Lower leg skin (tissue), 3 donors: ENCODE data around the gene TTC7B.

Experiments
- POLR2A ChIP-seq, 2 donors: fragments of 450-650 bp; IDR thresholded peaks; one replicate each; pipeline ENCODE4 v1.6.1; 2016 to 2017; ENCODE audit warnings: antibody characterized with exemption in 2 of 2, mild to moderate bottlenecking in 1 of 2, moderate library complexity in 1 of 2
- TF ChIP-seq, protein P1 (sequence below), 3 donors: fragments of 450-650 bp; IDR thresholded peaks; one replicate each; pipeline ENCODE4 v1.5.1; 2016; ENCODE audit warnings: antibody characterized with exemption in 3 of 3, mild to moderate bottlenecking in 3 of 3, moderate library complexity in 2 of 3

DNA sequence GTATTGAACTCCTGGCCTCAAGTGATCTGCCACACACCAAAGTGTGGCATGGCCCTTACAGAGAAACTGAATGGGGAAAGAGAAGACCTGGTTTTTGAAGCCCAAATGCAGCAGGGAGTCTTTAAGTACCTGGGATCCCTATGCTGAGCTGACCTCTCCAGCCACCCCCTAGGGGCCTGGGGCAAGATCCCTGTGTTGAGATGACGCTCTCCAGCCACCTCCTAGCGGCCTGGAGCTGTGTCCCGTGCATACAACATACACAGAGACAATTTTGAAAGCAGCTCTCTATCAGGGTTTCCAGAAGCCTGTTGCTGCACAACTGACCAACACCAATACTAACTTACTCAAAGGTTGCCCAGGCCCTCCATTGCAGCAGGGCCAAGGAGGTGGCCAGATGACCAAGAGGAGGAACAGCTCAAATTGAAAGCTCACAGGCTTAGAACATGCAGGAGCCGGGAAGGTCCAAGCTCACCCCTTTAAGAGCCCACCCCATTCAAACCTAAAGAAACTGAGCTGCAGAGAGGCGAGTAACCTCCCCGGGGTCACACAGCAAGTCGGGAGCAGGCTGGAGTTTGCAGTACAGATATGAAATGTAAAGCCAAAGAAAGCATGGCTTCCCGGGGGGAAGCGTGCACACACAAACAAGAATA, 31.5 kb downstream of the TTC7B start:
- TF ChIP-seq, protein P1, sequence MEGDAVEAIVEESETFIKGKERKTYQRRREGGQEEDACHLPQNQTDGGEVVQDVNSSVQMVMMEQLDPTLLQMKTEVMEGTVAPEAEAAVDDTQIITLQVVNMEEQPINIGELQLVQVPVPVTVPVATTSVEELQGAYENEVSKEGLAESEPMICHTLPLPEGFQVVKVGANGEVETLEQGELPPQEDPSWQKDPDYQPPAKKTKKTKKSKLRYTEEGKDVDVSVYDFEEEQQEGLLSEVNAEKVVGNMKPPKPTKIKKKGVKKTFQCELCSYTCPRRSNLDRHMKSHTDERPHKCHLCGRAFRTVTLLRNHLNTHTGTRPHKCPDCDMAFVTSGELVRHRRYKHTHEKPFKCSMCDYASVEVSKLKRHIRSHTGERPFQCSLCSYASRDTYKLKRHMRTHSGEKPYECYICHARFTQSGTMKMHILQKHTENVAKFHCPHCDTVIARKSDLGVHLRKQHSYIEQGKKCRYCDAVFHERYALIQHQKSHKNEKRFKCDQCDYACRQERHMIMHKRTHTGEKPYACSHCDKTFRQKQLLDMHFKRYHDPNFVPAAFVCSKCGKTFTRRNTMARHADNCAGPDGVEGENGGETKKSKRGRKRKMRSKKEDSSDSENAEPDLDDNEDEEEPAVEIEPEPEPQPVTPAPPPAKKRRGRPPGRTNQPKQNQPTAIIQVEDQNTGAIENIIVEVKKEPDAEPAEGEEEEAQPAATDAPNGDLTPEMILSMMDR (IDR thresholded peaks at IDR 0.05), result no peak
- no peak for TF ChIP-seq POLR2A (IDR thresholded peaks at IDR 0.05)
